Neural cell (in vitro differentiated cells): ENCODE data around the gene HDAC9. TPM values are rescaled to one million over a fixed set of nuclear protein-coding genes. Genes with fewer than 3 reads are reported as not detected.

Source experiments
- H2AFZ ChIP-seq: fragments of 200-600, 300-800 bp; sonication (generic), shearing (Covaris generic); 2 replicates; pipeline ENCODE4 v1.6.0; 2014; ENCODE audit warnings: low read depth, mild to moderate bottlenecking, antibody characterized with exemption, low read length, moderate library complexity
- H3F3A ChIP-seq: fragments of 200-600 bp; shearing (Covaris generic); 2 replicates; pipeline ENCODE4 v1.6.1; 2016; ENCODE audit warnings: mild to moderate bottlenecking, moderate library complexity, mixed read lengths, antibody characterized with exemption, low read length; ENCODE audit not compliant: insufficient read depth, poor library complexity, severe bottlenecking
- H3K27ac ChIP-seq: fragments of 200-600, 300-800 bp; sonication (generic), shearing (Covaris generic); 2 replicates; pipeline ENCODE4 v1.5.1; 2014; ENCODE audit warnings: mild to moderate bottlenecking, low read length, moderate library complexity
- H3K27me3 ChIP-seq: fragments of 300-800, 200-600 bp; sonication (generic), shearing (Covaris generic); 2 replicates; pipeline ENCODE4 v1.6.0; 2014; ENCODE audit warnings: mild to moderate bottlenecking, low read depth, low read length, moderate library complexity; ENCODE audit not compliant: insufficient read depth
- H3K36me3 ChIP-seq: fragments of 300-800, 200-600 bp; sonication (generic), shearing (Covaris generic); 2 replicates; pipeline ENCODE4 v1.5.1; 2014; ENCODE audit warnings: mild to moderate bottlenecking, antibody characterized with exemption, low read length, moderate library complexity; ENCODE audit not compliant: insufficient read depth
- H3K4me2 ChIP-seq: fragments of 300-800, 200-600 bp; sonication (generic), shearing (Covaris generic); 2 replicates; pipeline ENCODE4 v1.6.0; 2014; ENCODE audit warnings: mild to moderate bottlenecking, low read length
- H3K4me3 ChIP-seq: fragments of 300-800, 200-600 bp; sonication (generic), shearing (Covaris generic); 2 replicates; pipeline ENCODE4 v1.5.1; 2014; ENCODE audit warnings: mild to moderate bottlenecking, low read length, moderate library complexity
- H3K79me2 ChIP-seq: fragments of 200-600 bp; shearing (Covaris generic); replicated peaks from 2 replicates; pipeline ENCODE4 v1.6.0; 2014; ENCODE audit warnings: mild to moderate bottlenecking, low read length, moderate library complexity; ENCODE audit not compliant: insufficient read depth
- H3K9ac ChIP-seq: fragments of 300-800, 200-600 bp; sonication (generic), shearing (Covaris generic); 2 replicates; pipeline ENCODE4 v1.6.1; 2016; ENCODE audit warnings: mild to moderate bottlenecking, low read length, mixed read lengths
- H3K9me2 ChIP-seq: fragments of 200-600 bp; shearing (Covaris generic); 2 replicates; pipeline ENCODE4 v1.6.1; 2016; ENCODE audit warnings: mild to moderate bottlenecking, low read length, mixed read lengths; ENCODE audit not compliant: insufficient read depth
- H3K9me3 ChIP-seq: fragments of 200-600, 300-800 bp; sonication (generic), shearing (Covaris generic); 2 replicates; pipeline ENCODE4 v1.6.1; 2016; ENCODE audit warnings: mild to moderate bottlenecking, mixed run types, low read length, moderate library complexity, mixed read lengths
- H4K20me1 ChIP-seq: fragments of 200-600 bp; shearing (Covaris generic); 2 replicates; pipeline ENCODE4 v1.6.1; 2016; ENCODE audit warnings: mild to moderate bottlenecking, mixed run types; ENCODE audit not compliant: insufficient read depth
- EP300 ChIP-seq: fragments of 450-650 bp; conservative IDR thresholded peaks from 2 replicates; pipeline ENCODE4 v1.6.1; 2014; ENCODE audit warnings: antibody characterized with exemption, mild to moderate bottlenecking, moderate library complexity; ENCODE audit not compliant: poor library complexity, severe bottlenecking
- EZH2 ChIP-seq: fragments of 200-600, 300-800 bp; shearing (Covaris generic), sonication (generic); IDR thresholded peaks from 2 replicates; pipeline ENCODE4 v1.6.1; 2014; ENCODE audit warnings: antibody characterized with exemption, low read length, borderline replicate concordance, mild to moderate bottlenecking; ENCODE audit not compliant: insufficient read depth, poor library complexity, severe bottlenecking
- MXI1 ChIP-seq: fragments of 450-650 bp; conservative IDR thresholded peaks from 2 replicates; pipeline ENCODE4 v1.6.1; 2014; ENCODE audit warnings: antibody characterized with exemption, mild to moderate bottlenecking; ENCODE audit not compliant: poor library complexity, severe bottlenecking
- POLR2AphosphoS5 ChIP-seq: IDR thresholded peaks from 2 replicates; pipeline ENCODE4 v1.6.1; 2012
- RAD21 ChIP-seq: fragments of 450-650 bp; conservative IDR thresholded peaks from 2 replicates; pipeline ENCODE4 v1.6.1; 2014; ENCODE audit warnings: antibody characterized with exemption, mild to moderate bottlenecking, moderate library complexity
- REST ChIP-seq: IDR thresholded peaks from 2 replicates; pipeline ENCODE4 v1.6.1; 2012; ENCODE audit warnings: borderline replicate concordance
- SMC3 ChIP-seq: fragments of 450-650 bp; conservative IDR thresholded peaks from 2 replicates; pipeline ENCODE4 v1.6.1; 2014; ENCODE audit warnings: antibody characterized with exemption, mild to moderate bottlenecking, moderate library complexity; ENCODE audit not compliant: poor library complexity
- TAF1 ChIP-seq: IDR thresholded peaks from 2 replicates; pipeline ENCODE4 v1.6.1; 2012; ENCODE audit warnings: low read depth
- polyA plus RNA-seq: library from polyadenylated mRNA; depleted of rRNA; stranded (reverse); fragments of >200 nt; gene quantifications from 2 replicates; pipeline ENCODE4 v1.2.3, GENCODE V29; 2014
- TF ChIP-seq, protein P1 (sequence below): fragments of 450-650 bp; IDR thresholded peaks from 2 replicates; pipeline ENCODE4 v1.5.1; 2014; ENCODE audit warnings: antibody characterized with exemption, mild to moderate bottlenecking, moderate library complexity; ENCODE audit not compliant: poor library complexity, severe bottlenecking

Gene HDAC9
- polyA plus RNA-seq, 1 donor from 2014 or later = 15.9 TPM

DNA sequence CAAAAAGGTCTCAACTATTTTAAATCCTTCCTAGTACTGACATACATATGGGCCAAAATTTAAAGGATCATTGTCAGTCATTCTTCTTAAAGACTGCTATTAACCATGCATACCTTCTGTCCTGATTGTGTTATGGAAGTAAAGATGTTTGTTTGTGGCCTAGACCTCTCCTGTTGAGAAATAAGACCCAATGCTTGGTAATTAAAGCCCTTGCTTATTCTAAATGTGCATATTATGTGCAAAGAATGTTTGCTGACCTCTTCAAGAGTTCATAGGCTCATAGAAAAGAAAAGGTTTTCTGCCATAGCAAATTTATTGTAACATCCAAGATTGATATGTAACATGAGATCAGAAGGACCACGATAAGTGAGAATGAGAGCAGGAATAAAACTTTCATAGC lies 476.3 kb downstream of the HDAC9 start:
- no peaks in the 10 kb centered on the region for H3F3A ChIP-seq
- no peaks in the 10 kb centered on the region for H3K36me3 ChIP-seq
- no peak overlapping the region for H3K27ac ChIP-seq
- H3K9me3 ChIP-seq = no peaks in the 10 kb centered on the region
- H2AFZ ChIP-seq = no peak overlapping the region
- no peaks in the 10 kb centered on the region for H3K9me2 ChIP-seq
- no peaks in the 10 kb centered on the region for H3K27me3 ChIP-seq
- no peaks in the 10 kb centered on the region for H4K20me1 ChIP-seq
- no peak overlapping the region for H3K4me2 ChIP-seq
- no peak overlapping the region for H3K9ac ChIP-seq
- TF ChIP-seq RAD21 (no peak), EZH2 (no peak), SMC3 (no peak), TAF1 (no peak), REST (no peak), MXI1 (no peak), POLR2AphosphoS5 (no peak), EP300 (no peak)
- TF ChIP-seq, protein P1, sequence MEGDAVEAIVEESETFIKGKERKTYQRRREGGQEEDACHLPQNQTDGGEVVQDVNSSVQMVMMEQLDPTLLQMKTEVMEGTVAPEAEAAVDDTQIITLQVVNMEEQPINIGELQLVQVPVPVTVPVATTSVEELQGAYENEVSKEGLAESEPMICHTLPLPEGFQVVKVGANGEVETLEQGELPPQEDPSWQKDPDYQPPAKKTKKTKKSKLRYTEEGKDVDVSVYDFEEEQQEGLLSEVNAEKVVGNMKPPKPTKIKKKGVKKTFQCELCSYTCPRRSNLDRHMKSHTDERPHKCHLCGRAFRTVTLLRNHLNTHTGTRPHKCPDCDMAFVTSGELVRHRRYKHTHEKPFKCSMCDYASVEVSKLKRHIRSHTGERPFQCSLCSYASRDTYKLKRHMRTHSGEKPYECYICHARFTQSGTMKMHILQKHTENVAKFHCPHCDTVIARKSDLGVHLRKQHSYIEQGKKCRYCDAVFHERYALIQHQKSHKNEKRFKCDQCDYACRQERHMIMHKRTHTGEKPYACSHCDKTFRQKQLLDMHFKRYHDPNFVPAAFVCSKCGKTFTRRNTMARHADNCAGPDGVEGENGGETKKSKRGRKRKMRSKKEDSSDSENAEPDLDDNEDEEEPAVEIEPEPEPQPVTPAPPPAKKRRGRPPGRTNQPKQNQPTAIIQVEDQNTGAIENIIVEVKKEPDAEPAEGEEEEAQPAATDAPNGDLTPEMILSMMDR = no peak
- H3K4me3 ChIP-seq = no peak overlapping the region
- H3K79me2 ChIP-seq = no peaks in the 10 kb centered on the region

DNA sequence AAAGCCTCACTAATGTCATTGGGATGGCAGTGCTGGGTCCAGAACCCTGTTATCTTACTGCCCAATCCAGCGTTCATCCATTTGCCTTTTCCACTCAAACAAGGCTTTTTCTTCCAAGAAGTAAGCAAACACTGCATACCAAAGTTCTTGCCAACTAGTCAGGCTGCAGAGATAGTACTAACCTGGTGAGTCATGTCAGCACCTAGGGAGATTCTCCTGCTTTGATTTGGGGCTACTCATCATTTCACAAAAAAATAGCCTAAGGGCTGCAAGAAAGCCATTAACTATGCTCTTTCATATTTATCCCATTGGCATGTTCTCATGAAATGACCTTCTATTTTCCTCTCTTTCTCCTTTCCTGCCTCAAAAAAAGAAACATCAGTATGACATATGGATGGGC lies 479.3 kb downstream of the HDAC9 start:
- H3K4me2 ChIP-seq = no peak overlapping the region
- TF ChIP-seq REST (no peak), TAF1 (no peak), MXI1 (no peak), EP300 (no peak), EZH2 (no peak), RAD21 (no peak), POLR2AphosphoS5 (no peak), SMC3 (no peak)
- TF ChIP-seq, protein P1 = no peak
- no peaks in the 10 kb centered on the region for H3K9me2 ChIP-seq
- no peak overlapping the region for H3K27ac ChIP-seq
- no peaks in the 10 kb centered on the region for H4K20me1 ChIP-seq
- no peaks in the 10 kb centered on the region for H3K36me3 ChIP-seq
- H3K27me3 ChIP-seq = no peaks in the 10 kb centered on the region
- H3K79me2 ChIP-seq = no peaks in the 10 kb centered on the region
- H3K4me3 ChIP-seq = no peak overlapping the region
- H3F3A ChIP-seq = no peaks in the 10 kb centered on the region
- no peak overlapping the region for H3K9ac ChIP-seq
- H3K9me3 ChIP-seq = no peaks in the 10 kb centered on the region
- no peak overlapping the region for H2AFZ ChIP-seq
